Mucosa of descending colon (tissue), 3 donors: ENCODE results near the gene PLPP3. TPM values are rescaled to one million over a fixed set of nuclear protein-coding genes. Genes with fewer than 3 reads are reported as not detected.

Experiments used
- ATAC-seq: fragments of 200-7000 bp; cut with Tn5 transposase; one replicate; pipeline ENCODE4 v1.9.1; 2020; ENCODE audit warnings: mild to moderate bottlenecking, moderate library complexity
- DNase-seq, 3 donors: peaks; one replicate each; pipeline ENCODE4 v3.0.0-alpha.2; 2020
- H3K36me3 ChIP-seq: fragments of 200-600 bp; one replicate; pipeline ENCODE4 v1.8.0; 2021; ENCODE audit warnings: low read depth, mild to moderate bottlenecking
- H3K4me1 ChIP-seq: fragments of 200-600 bp; one replicate; pipeline ENCODE4 v1.8.0; 2021; ENCODE audit warnings: low read depth, mild to moderate bottlenecking
- H3K4me3 ChIP-seq: fragments of 200-600 bp; one replicate; pipeline ENCODE4 v1.8.0; 2021; ENCODE audit warnings: mild to moderate bottlenecking
- H3K9me3 ChIP-seq: fragments of 200-600 bp; one replicate; pipeline ENCODE4 v1.8.0; 2021; ENCODE audit warnings: mild to moderate bottlenecking
- CTCF ChIP-seq: fragments of 200-600 bp; IDR thresholded peaks from one replicate; pipeline ENCODE4 v1.8.0; 2022; ENCODE audit warnings: antibody characterized with exemption, mild to moderate bottlenecking
- intact Hi-C, 2 donors: fragments of 100-400 bp; cut with DNase I in 1 of 2; cut with micrococcal nuclease in 1 of 2; formaldehyde crosslinking; loops; one replicate each; pipeline versions ENCODE4 v1.11.0 to v1.11.1; 2022; cut with DNase I, micrococcal nuclease
- total RNA-seq, 3 donors: library from RNA; stranded (reverse); fragmentation: NEBNext Ultra II Directional in 2 of 3; extraction: Animal tissue kit (Norgen Biotek cat#: 25700) in 2 of 3; gene quantifications; one replicate each; pipeline versions ENCODE4 v1.2.1 to v1.2.4, GENCODE V29; 2021 to 2023
- donor health status: DM: no; HTN: no; CAD: no; lungs with moderate emphysema.
- donor health status: DM: no; HTN: no; CAD: no.
- donor health status: DM: no; HTN: yes; CAD: no.

PLPP3 gene
- total RNA-seq, 3 donors from 2014 or later, result 25.3 to 80.5 (median 42.3) TPM

- ATAC-seq, result no peak
- no peak for DNase-seq
- peaks cover 11% of the 10 kb centered on the region for H3K4me1 ChIP-seq
- no peaks in the 10 kb centered on the region for H3K9me3 ChIP-seq
- no peak overlapping the region for H3K4me3 ChIP-seq
- no peak for TF ChIP-seq CTCF
- no peaks in the 10 kb centered on the region for H3K36me3 ChIP-seq
- intact Hi-C loops, result no loop called here
Measured at GRCh38 chr1:56512724-56513494, 66.5 kb downstream of the PLPP3 start.

GRCh38 chr1:56511766-56512165, 67.6 kb downstream of the PLPP3 start:
- no peaks in the 10 kb centered on the region for H3K36me3 ChIP-seq
- no peak overlapping the region for H3K4me3 ChIP-seq
- TF ChIP-seq CTCF, result no peak
- DNase-seq, result no peak
- H3K4me1 ChIP-seq, result peaks cover 11% of the 10 kb centered on the region
- no peak for ATAC-seq
- no peaks in the 10 kb centered on the region for H3K9me3 ChIP-seq
- intact Hi-C loops, result no loop called here

- intact Hi-C loops, result no loop called here
- Histone ChIP-seq H3K9me3 (no peaks in the 10 kb centered on the region), H3K4me3 (no peak overlapping the region), H3K4me1 (peaks cover 9% of the 10 kb centered on the region), H3K36me3 (no peaks in the 10 kb centered on the region)
- ATAC-seq (no peak), DNase-seq (no peak)
- TF ChIP-seq CTCF, result no peak
Measured at GRCh38 chr1:56511364-56511763, 68.0 kb downstream of the PLPP3 start.

GRCh38 chr1:56510642-56511021, 68.7 kb downstream of the PLPP3 start:
- no peak for TF ChIP-seq CTCF
- no peak overlapping the region for H3K4me3 ChIP-seq
- no peak for ATAC-seq
- intact Hi-C loops, result no loop called here
- no peaks in the 10 kb centered on the region for H3K9me3 ChIP-seq
- DNase-seq, result no peak
- H3K4me1 ChIP-seq, result peaks cover 6% of the 10 kb centered on the region
- H3K36me3 ChIP-seq, result no peaks in the 10 kb centered on the region

GRCh38 chr1:56509713-56510641, 69.4 kb downstream of the PLPP3 start:
- DNase-seq (no peak), ATAC-seq (no peak)
- Histone ChIP-seq H3K36me3 (no peaks in the 10 kb centered on the region), H3K4me3 (no peak overlapping the region), H3K9me3 (no peaks in the 10 kb centered on the region), H3K4me1 (peaks cover 6% of the 10 kb centered on the region)
- no peak for TF ChIP-seq CTCF
- intact Hi-C loops, result no loop called here
